ENCODE results near the gene ARIH2.

Gene ARIH2

DNA sequence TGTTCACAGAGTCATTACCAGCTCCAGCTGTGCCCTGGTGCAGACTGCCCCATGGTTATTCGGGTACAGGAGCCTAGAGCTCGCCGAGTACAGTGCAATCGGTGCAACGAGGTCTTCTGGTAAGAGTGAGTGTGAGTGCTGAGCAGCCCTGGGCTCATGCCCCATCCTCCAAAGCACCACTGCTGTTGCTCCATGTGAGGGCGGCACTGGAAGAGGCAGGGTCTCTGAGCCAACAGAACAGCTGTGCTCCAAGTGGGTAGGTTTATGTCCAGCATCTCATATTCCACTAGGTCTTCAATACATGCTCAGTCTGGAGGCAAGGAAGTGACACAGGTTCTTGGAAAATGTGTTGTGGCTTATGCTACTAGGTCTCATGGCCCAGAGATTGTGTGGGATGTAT lies 51.9 kb downstream of the ARIH2 start:
- no peak for DNase-seq (ENCODE audit: low read depth in 2 of 2, low spot score in 1 of 2)

DNA sequence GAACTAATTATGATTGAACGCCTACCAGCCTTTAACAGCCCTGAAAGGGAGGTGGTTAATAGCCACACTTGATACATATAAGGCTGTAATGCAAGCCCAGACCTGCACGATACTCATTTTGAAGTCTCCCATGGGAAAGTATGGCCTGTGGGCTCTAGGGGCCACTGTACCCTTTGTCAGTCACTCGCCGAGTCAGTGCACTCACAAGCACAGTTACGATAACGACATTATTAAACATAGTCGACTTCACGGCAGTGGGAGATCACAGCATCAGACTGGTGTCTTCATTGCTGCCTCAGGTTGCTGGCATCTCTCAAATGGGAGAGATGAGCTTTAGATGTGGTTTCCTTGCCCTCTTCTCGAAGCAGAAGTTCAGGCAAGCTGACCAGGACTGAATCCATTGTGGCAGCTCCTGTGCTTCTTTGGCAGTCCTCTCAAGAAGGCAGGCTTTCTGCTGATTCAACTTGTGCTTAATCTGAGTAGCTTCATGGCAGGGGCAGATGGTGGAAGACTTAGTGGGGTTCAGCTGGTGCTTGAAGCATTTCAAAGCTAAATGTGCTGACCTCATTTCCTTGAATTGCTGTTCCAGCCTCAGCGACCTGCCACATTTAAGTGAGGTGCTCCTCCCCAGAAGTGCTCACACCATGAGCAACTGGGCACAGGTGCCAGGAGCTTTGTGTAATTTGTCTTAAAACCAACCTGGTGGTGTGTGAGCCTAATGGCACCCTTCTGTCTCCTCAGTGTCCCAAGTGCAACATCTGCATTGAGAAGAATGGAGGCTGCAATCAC lies 55.6 kb downstream of the ARIH2 start:
- no peak for DNase-seq (ENCODE audit: low read depth in 2 of 2, low spot score in 1 of 2)

DNA sequence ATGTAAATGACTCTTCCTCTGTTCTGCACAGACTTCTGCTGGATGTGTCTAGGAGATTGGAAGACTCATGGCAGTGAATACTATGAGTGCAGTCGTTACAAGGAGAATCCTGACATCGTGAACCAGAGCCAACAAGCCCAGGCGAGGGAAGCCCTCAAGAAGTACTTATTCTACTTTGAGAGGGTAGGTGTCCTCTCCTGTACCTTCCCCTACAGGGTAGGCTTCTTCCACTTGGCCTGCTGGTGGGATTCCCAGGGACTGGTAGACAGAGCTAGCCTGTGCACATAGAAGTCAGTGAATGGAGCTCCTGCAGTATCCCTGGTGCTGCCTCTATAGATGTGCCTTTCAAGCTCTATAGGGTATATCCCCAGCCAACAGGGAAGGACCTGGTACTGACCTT lies 60.8 kb downstream of the ARIH2 start:
- DNase-seq (ENCODE audit: low read depth in 2 of 2, low spot score in 1 of 2) = no peak

- DNase-seq (ENCODE audit: low read depth in 2 of 2, low spot score in 1 of 2) = no peak
These were observed 61.7 kb downstream of the ARIH2 start for GRCh38 chr3:48980295-48980694.

DNA sequence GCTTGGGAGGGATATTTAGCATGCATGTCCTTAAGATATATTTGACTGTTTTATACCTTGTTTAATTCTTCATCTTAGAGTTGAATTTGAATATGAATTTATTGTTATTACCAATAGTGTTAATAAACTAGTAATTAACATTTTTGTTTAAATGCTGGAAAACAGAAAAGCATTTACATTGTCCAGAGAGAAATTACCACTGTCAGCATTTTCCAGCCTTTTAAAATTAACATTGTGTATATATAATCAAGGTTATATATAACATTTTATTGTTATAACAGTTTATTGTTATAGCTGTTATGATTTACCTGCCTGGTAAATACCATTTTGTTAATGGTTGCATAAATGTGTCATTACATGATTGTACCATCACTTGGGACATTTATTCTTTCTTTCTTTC lies 63.4 kb downstream of the ARIH2 start:
- DNase-seq (ENCODE audit: low read depth in 2 of 2, low spot score in 1 of 2) = no peak

GRCh38 chr3:48982686-48983085 lies 64.0 kb downstream of the ARIH2 start:
- no peak for DNase-seq (ENCODE audit: low read depth in 2 of 2, low spot score in 1 of 2)

DNA sequence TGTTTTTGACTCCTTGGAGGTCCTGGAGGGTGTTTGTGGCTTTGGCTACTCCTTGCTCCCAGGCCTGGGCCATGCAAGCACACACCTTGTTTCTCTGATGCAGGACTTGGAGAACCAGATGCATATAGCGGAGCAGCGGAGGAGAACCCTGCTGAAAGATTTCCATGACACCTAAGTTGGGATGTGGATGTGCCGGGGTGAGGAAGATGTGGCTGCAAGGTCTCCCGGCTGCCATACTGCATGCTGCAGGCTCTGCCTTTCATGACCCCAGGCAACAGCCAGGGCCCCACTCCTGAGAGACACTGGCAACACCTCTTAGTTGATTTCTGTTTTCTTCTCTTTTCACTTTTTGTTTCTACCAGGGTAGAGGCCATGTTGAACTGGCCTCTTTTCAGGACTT lies 64.5 kb downstream of the ARIH2 start:
- DNase-seq (ENCODE audit: low read depth in 2 of 2, low spot score in 1 of 2) = no peak

- no peak for DNase-seq (ENCODE audit: low read depth in 2 of 2, low spot score in 1 of 2)
These were observed 66.0 kb downstream of the ARIH2 start for GRCh38 chr3:48984663-48985062.

GRCh38 chr3:48985831-48986376 lies 67.3 kb downstream of the ARIH2 start:
- DNase-seq (ENCODE audit: low read depth in 2 of 2, low spot score in 1 of 2) = no peak

- no peak for DNase-seq (ENCODE audit: low read depth in 2 of 2, low spot score in 1 of 2)
These were observed 70.6 kb downstream of the ARIH2 start for GRCh38 chr3:48989126-48989795.

GRCh38 chr3:48989796-48990635 lies 71.4 kb downstream of the ARIH2 start, which contains the start of gene P4HTM:
TSS of gene P4HTM (plus strand) at chr3:48990241. CDS start at chr3:48990257, 16 bp downstream.
- peak; percentile 69 to 79 for DNase-seq (ENCODE audit: low read depth in 2 of 2, low spot score in 1 of 2)

DNA sequence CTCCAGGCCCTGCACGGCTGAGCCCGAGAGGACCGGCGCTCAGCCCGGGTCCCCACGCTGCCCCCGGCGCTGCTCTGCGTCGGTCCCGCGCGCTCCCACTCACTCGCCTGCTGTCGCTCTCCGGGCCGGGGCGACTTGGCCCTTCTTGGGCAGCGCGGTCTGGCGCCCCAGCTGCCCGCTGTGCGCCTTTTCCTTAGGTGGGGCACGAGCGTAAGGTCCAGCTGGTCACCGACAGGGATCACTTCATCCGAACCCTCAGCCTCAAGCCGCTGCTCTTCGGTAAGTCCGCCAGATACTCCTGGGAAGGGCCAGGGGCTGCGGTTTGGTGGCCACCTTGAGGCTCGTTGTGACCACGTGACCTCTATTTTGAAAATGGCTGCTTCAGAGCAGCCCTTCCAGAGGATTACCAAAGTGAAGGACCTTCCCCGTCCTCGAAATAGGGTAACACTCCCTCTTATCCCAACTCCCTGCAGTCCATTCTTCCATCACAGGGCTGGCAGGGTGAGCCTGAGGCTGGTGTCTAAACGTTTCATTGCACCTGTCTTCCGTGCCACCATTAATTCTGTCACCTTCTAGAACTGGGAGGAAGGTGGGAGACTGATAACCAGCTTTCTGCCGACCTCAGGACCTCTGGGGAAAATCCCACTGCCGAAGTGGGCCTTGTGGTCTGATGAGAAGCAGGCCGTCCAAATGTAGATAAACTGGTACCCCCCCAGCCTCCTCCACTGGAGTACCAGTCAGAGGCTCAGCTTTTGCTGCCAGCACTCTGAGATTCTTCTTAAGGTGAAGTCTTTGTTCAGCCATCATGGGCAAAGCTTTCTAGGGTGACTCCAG lies 72.2 kb downstream of the ARIH2 start:
- DNase-seq (ENCODE audit: low read depth in 2 of 2, low spot score in 1 of 2) = no peak

GRCh38 chr3:48991851-48992545 lies 73.4 kb downstream of the ARIH2 start:
- DNase-seq (ENCODE audit: low read depth in 2 of 2, low spot score in 1 of 2) = no peak

DNA sequence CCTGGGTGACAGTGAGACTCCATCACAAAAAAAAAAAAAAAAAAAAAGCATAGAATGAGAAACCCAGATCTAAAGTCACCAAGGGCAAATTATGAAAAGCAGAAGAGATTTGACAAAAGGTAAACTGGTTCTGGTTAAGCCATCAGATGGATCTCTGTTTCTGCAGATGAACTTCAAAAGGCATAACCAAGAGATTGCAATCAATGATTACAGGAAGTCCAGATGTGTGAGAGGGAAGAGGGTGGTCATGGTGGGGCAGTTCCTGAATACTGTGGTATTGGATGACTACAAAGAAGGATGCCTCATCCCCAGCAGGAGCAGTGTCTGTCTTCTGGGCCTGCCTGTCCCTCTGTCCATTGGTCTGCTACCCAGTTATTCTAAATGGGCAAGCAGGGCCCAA lies 75.2 kb downstream of the ARIH2 start:
- no peak for DNase-seq (ENCODE audit: low read depth in 2 of 2, low spot score in 1 of 2)

DNA sequence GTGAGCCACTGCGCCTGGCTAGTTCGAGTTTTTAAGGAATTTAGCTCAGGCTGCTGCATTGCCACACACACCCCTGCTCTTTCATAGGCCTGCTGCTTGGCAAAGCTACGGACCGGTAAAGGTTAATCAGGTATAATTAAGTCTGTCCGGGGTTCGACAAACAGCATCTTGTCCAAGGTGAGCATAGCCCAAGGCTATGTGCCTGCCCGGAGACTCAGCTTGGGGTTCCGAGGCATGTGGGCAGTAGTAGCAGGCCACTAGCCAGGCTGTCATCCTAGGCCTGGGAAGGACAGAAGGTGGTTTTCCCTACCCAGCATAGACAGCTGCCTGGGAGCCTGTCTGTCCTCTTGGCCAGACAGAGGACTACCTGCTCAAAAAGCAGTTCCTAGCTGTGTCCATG lies 78.0 kb downstream of the ARIH2 start:
- DNase-seq (ENCODE audit: low read depth in 2 of 2, low spot score in 1 of 2) = no peak

DNA sequence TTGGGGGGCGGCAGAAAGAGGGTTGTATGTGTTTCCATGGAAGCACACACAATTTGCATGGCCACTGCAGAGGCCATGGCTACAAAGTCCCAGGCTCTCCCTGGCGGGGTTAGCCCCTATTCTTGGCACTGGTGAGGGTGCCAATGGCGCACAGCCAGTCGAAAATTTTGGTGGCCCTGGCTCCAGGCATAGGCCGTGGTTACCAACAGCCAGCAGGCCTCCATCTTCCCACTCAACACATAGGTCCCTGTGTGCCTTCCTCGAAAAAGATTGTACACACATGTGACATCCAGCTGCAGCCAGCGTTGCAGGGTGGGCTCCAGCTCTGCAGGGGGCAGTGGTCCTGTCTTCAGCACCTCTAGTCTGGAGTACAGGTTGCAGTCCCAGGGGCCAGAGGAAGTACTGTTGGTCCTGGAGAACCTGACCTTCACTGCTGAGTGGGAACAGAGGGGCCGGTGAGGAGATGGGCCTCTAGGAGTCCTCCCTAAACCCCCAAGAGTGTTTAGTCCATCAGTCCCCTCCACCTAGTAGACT lies 78.5 kb downstream of the ARIH2 start:
- no peak for DNase-seq (ENCODE audit: low read depth in 2 of 2, low spot score in 1 of 2)

- no peak for DNase-seq (ENCODE audit: low read depth in 2 of 2, low spot score in 1 of 2)
These were observed 79.3 kb downstream of the ARIH2 start for GRCh38 chr3:48997714-48998637.

- no peak for DNase-seq (ENCODE audit: low read depth in 2 of 2, low spot score in 1 of 2)
These were observed 80.6 kb downstream of the ARIH2 start for GRCh38 chr3:48999085-48999858.
